SJSA1 (cell line): ENCODE measurements around the gene GPS2. TPM values are rescaled to one million over a fixed set of nuclear protein-coding genes. Genes with fewer than 3 reads are reported as not detected.

Experiments
- DNase-seq, 2 experiments: peaks; one replicate each; pipeline ENCODE4 v3.0.0-alpha.2; 2015 to 2020; ENCODE audit warnings: low spot score in 2 of 2, low read depth in 1 of 2
- H3K27ac ChIP-seq: fragments of 250-450 bp; sonication (Bioruptor Pico); 2 replicates; pipeline ENCODE4 v1.5.1; 2020; ENCODE audit warnings: mild to moderate bottlenecking, moderate library complexity
- H3K27me3 ChIP-seq: fragments of 250-450 bp; sonication (Bioruptor Pico); replicated peaks from 2 replicates; pipeline ENCODE4 v1.5.1; 2020; ENCODE audit warnings: mild to moderate bottlenecking, moderate library complexity
- H3K36me3 ChIP-seq: fragments of 250-450 bp; sonication (Bioruptor Pico); 2 replicates; pipeline ENCODE4 v1.5.1; 2020; ENCODE audit warnings: mild to moderate bottlenecking
- H3K4me1 ChIP-seq: fragments of 250-450 bp; sonication (Bioruptor Pico); replicated peaks from 2 replicates; pipeline ENCODE4 v1.6.1; 2021; ENCODE audit warnings: mild to moderate bottlenecking
- H3K4me3 ChIP-seq: fragments of 250-450 bp; sonication (Bioruptor Pico); 2 replicates; pipeline ENCODE4 v1.5.1; 2020; ENCODE audit warnings: mild to moderate bottlenecking
- H3K9me3 ChIP-seq: fragments of 250-450 bp; sonication (Bioruptor Pico); replicated peaks from 2 replicates; pipeline ENCODE4 v1.5.1; 2020; ENCODE audit warnings: mild to moderate bottlenecking
- total RNA-seq: library from RNA; depleted of rRNA; stranded (reverse); fragments of >200 nt; shearing (Covaris generic); gene quantifications from 2 replicates; pipeline ENCODE4 v1.2.3, GENCODE V29; 2014

Gene GPS2
- total RNA-seq, 1 experiment from 2014 or later, result 112 TPM

DNA sequence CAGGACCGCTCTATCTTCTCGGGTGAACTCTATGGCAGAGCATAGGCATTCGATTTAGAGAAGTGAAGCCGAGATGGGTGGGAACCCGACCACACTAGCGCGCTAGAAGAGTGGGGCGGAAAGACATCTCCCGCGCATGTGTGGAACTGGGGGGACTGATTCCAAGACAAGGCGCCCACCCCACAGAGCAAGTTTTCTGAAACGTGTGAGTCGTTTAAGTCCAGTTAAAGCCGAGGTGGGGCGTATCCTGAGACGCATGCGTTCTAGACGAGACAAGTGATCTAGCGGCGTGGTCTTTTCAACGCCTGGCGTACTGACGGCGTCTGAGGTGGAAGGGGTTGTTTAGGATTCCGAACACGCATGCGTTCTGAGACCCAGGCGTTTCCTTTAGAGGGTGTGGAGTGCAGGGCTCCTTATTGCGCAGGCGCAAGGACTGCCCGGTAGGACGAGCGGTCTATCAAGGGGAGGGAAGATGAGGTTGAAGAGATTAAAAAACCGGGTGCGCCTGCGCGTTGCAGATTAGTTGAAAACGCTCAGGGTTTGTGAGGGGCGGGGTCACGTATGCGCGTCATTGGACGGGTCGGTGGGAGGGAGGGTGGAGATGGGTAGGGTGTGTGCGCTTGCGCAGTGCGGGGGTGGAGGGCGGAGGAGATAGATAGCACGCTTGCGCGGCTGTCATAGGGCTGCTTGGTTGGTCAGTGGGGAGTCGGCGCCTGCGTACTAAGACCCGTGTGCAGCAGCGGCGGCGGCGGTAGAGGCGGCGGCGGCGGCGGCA, 8.1 kb downstream of the GPS2 start, which contains the start of gene EIF5A:
TSS of gene EIF5A (plus strand) at position 718 of the 775 bp plus-strand sequence. CDS start 2,008 bp downstream, outside the sequence.
- H3K4me1 ChIP-seq, result peaks cover 11% of the 10 kb centered on the region
- H3K9me3 ChIP-seq, result no peaks in the 10 kb centered on the region
- peak; percentile 98 to 100 for DNase-seq
- H3K4me3 ChIP-seq, result peak within 1 kb of the TSS; percentile 74
- no peaks in the 10 kb centered on the region for H3K27me3 ChIP-seq
- H3K36me3 ChIP-seq, result peaks cover 38% of the 10 kb centered on the region
- peak within 1 kb of the TSS; percentile 85 for H3K27ac ChIP-seq

DNA sequence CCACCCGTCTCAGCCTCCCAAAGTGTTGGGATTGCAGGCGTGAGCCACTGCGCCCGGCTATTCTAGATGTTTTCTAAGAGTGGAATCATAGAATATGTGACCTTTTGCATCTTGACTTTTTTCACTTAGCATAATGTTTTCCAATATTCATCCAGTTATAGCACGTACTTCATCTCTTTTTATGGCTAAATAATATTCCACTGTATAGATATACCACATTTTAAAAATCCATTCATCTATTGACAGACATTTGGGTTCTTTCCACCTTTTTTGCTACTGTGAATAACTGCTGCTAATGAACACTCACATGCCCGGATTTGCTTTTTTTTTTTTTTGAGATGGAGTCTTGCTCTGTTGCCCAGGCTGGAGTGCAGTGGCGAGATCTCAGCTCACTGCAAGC, 11.0 kb downstream of the GPS2 start:
- Histone ChIP-seq H3K4me1 (peaks cover 8% of the 10 kb centered on the region), H3K27ac (no peak overlapping the region), H3K36me3 (peaks cover 13% of the 10 kb centered on the region), H3K4me3 (no peak overlapping the region), H3K9me3 (no peaks in the 10 kb centered on the region), H3K27me3 (no peaks in the 10 kb centered on the region)
- DNase-seq, result no peak

DNA sequence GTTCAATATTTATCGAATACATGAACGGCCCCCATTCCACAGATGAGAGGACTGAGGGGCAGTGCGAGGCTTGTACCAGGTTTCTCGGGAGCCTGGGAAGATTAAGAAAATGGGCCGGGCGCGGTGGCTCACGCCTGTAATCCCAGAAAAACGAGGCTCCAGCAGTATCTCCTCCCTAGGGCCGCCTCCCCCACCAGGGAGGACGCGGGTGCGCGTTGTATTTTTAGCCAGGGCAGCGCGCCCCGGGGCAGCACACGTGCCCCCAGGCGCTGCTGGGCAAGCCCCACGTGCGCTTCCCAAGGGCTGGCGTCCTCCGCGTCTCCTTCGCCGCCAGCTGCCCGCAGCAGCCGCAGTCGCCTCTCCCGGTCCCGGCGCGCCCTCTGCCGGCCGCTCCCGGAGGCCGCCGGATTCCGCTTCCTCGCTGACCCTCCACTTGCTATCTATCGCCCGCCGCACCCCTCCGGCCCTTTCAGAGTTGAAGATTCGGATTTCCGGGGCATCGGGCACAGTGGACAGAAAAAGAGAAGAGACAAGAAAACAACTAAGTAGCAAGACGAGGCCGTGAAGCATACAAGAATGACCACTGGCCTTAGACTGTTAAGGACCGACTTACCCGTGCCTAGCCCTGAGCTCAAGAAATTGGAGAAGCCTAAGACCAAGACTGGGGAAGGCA, 18.8 kb downstream of the GPS2 start:
- Histone ChIP-seq H3K27me3 (peaks cover 42% of the 10 kb centered on the region), H3K9me3 (no peaks in the 10 kb centered on the region), H3K4me3 (no peak overlapping the region), H3K27ac (no peak overlapping the region), H3K4me1 (peaks cover 19% of the 10 kb centered on the region), H3K36me3 (no peaks in the 10 kb centered on the region)
- DNase-seq, result peak; percentile 70 to 80

GRCh38 chr17:7295230-7296180, 19.7 kb downstream of the GPS2 start:
- peaks cover 48% of the 10 kb centered on the region for H3K27me3 ChIP-seq
- H3K36me3 ChIP-seq, result no peaks in the 10 kb centered on the region
- H3K4me3 ChIP-seq, result no peak overlapping the region
- H3K4me1 ChIP-seq, result peaks cover 19% of the 10 kb centered on the region
- no peak for DNase-seq
- no peaks in the 10 kb centered on the region for H3K9me3 ChIP-seq
- no peak overlapping the region for H3K27ac ChIP-seq

- H3K4me3 ChIP-seq, result peak within 1 kb of the TSS; percentile 5; the same call in 1 of the 2 replicates
- H3K27ac ChIP-seq, result no peak within 1 kb of the TSS
- DNase-seq, result no peak
- peaks cover 19% of the 10 kb centered on the region for H3K4me1 ChIP-seq
- H3K9me3 ChIP-seq, result no peaks in the 10 kb centered on the region
- peaks cover 54% of the 10 kb centered on the region for H3K27me3 ChIP-seq
- no peaks in the 10 kb centered on the region for H3K36me3 ChIP-seq
These were observed 20.5 kb downstream of the GPS2 start, which contains the start of gene YBX2 for GRCh38 chr17:7294614-7295153. YBX2 (minus strand) TSS chr17:7294639; CDS start chr17:7294500, 139 bp downstream.

DNA sequence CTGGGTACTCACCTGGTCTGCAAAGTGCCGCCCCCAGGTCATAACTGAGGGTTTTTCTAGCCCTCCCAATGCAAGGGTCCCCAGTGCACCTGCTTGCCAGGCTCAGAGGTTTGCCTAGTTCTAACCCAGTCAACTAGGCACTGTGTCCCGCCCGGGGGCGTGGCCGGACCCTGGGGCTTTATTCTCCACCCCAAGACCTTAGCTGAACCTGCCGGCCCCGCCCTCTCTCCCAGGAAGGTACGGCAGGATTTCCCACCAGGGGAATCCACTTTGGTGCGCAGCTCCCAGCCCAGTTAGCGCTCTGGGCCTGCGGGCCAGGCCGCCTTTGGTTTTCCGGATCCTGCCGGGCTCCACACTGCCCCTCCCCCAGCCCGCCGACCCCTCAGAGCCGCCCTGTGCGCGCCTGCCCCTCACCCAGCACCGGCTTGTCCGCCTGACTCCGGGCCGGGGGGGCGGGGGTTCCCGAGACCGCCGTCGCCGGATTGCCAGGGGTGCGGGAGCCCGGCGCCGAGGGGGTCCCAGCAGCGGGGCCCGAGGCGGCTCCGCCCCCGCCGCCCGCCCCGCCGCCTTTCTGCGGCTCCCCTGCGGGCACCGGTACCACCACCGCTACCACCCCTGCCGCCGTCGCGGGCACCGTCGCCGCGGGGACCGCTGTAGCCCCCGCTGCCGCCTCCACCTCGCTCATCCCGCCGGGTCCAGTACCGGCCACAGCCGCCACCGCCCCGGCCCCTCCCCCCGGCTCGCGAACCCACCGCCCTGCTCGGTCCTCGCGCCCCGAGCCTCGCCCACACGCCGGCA, 21.1 kb downstream of the GPS2 start:
- Histone ChIP-seq H3K36me3 (no peaks in the 10 kb centered on the region), H3K4me1 (peaks cover 19% of the 10 kb centered on the region), H3K27me3 (peaks cover 58% of the 10 kb centered on the region), H3K4me3 (peak overlapping the region; percentile 5; the same call in 1 of the 2 replicates), H3K27ac (no peak overlapping the region), H3K9me3 (no peaks in the 10 kb centered on the region)
- DNase-seq, result no peak

- Histone ChIP-seq H3K36me3 (no peaks in the 10 kb centered on the region), H3K9me3 (no peaks in the 10 kb centered on the region), H3K27ac (no peak overlapping the region), H3K4me3 (no peak overlapping the region), H3K4me1 (peaks cover 19% of the 10 kb centered on the region), H3K27me3 (peaks cover 67% of the 10 kb centered on the region)
- DNase-seq, result no peak
These were observed 22.0 kb downstream of the GPS2 start for GRCh38 chr17:7293159-7293558.

DNA sequence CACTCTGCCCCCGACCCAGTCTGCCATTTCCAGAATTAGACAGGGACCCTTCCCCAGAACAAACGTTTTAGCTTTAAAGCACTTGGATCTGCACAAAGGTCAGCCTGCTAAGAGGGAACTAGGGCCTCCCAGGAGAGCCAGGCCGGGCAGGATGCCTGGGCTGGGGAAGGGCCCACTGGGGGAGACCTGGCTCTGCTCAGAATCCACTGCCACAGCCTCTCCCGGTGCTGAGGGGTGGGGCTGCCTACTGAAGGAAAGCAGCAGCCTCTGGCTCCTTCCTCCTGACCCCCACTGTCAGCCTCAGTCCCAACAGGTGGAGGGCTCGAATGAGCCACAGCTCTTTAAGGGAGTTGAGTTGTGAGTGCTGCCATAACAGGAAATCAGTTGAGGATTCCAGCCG, 22.4 kb downstream of the GPS2 start:
- Histone ChIP-seq H3K27ac (no peak overlapping the region), H3K27me3 (peaks cover 67% of the 10 kb centered on the region), H3K4me3 (no peak overlapping the region), H3K4me1 (peaks cover 19% of the 10 kb centered on the region), H3K9me3 (no peaks in the 10 kb centered on the region), H3K36me3 (no peaks in the 10 kb centered on the region)
- no peak for DNase-seq

DNA sequence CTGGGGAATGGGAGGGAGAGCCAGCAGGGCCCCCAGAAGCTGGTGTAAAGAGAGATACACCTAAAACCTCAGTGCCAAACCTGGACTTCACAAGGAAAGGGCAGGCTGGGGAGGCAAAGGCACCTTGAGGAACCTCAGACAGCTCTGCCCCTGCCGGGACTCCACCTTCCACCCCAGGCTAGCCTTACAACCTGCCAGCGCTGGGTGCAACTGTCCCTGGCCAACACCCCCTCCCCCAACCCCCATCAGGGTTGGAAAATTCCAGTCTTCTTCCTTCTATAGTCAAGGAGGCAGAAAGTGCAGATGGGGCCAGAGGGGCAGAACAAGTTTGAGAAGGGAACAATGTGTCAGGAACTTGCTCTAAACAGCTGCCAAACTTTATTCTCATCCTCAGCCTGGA, 23.0 kb downstream of the GPS2 start:
- H3K4me1 ChIP-seq, result peaks cover 19% of the 10 kb centered on the region
- DNase-seq, result no peak
- H3K27ac ChIP-seq, result no peak overlapping the region
- peaks cover 67% of the 10 kb centered on the region for H3K27me3 ChIP-seq
- no peak overlapping the region for H3K4me3 ChIP-seq
- no peaks in the 10 kb centered on the region for H3K36me3 ChIP-seq
- H3K9me3 ChIP-seq, result no peaks in the 10 kb centered on the region

DNA sequence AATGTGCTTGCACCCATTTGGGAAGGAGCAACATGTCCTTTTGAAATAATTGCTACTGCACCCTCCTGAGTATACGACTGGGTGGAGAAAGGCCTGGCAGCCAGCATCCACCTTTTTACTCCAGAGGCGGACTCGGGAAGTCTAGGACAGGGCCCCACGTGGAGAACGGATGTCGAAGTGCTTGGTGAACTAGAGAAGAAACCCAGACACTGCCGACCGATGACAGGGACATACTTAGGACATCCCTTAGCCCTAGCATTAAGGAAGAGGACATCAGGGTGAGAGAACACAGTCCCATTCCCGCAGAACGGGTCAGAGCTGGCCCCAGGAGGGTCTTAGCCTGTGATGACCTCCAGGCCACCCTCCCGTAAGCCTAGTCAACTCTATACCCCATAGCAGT, 24.5 kb downstream of the GPS2 start:
- Histone ChIP-seq H3K9me3 (no peaks in the 10 kb centered on the region), H3K4me1 (peaks cover 10% of the 10 kb centered on the region), H3K27me3 (peaks cover 75% of the 10 kb centered on the region), H3K27ac (no peak overlapping the region), H3K36me3 (no peaks in the 10 kb centered on the region), H3K4me3 (no peak overlapping the region)
- no peak for DNase-seq

DNA sequence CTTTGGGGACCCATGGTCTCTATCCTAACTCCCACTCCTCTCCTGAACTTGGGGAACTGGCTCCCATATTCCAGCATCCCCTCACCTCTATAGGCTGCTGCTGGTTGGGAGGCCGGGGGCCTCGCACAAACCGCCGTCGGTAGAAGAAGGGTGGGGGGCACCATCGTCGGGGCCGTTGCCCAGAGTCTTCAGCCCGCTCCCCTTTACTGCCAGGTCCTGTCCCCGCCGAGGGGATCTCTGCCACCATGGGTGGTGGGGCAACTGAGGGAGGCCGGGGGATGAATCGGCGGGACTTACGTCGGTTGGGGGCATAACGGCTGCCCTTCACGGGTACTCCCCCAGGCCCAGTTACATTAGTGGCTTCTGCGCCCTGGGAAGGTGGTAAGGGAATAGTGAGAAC, 25.0 kb downstream of the GPS2 start:
- Histone ChIP-seq H3K9me3 (no peaks in the 10 kb centered on the region), H3K27ac (no peak overlapping the region), H3K4me1 (peaks cover 10% of the 10 kb centered on the region), H3K4me3 (no peak overlapping the region), H3K36me3 (no peaks in the 10 kb centered on the region), H3K27me3 (peaks cover 71% of the 10 kb centered on the region)
- DNase-seq, result no peak

- peaks cover 4% of the 10 kb centered on the region for H3K4me1 ChIP-seq
- no peak overlapping the region for H3K4me3 ChIP-seq
- H3K9me3 ChIP-seq, result no peaks in the 10 kb centered on the region
- no peak overlapping the region for H3K27ac ChIP-seq
- no peaks in the 10 kb centered on the region for H3K36me3 ChIP-seq
- H3K27me3 ChIP-seq, result peaks cover 64% of the 10 kb centered on the region
- no peak for DNase-seq
These were observed 25.7 kb downstream of the GPS2 start for GRCh38 chr17:7289256-7290032.
